ENCODE results near the gene DSTYK. TPM values are rescaled to one million over a fixed set of nuclear protein-coding genes. Genes with fewer than 3 reads are reported as not detected.

DSTYK gene
- total RNA-seq, 4 donors from 2014 or later: 2.2 to 9.8 (median 6.5) TPM

DNA sequence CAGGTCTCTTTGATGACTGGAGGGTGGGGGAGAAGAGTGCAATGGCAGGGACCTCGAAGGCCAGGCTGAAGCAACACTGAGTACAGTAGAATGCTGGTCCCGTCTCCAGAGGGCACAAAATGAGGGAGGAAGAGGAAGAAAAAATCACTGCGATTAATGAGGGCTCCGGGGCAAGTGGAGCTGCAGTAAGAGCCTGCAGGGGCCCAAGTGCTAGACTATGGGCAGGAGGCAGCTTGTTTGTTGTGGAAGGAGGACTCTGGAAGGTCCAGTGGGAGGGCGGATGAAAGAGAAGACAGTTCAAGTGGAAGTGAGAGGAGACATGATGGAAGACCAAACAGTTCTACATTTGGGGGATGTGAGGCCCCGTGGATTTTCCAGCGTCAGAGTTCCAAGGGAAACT is 33.6 kb upstream of the DSTYK start:
- Histone ChIP-seq H3K36me3 (no peaks in the 10 kb centered on the region), H3K27me3 (no peaks in the 10 kb centered on the region), H3K4me3 (no peak overlapping the region), H3K9me3 (no peaks in the 10 kb centered on the region), H3K27ac (no peak overlapping the region), H3K4me1 (peaks cover 21 to 35% (median 27%) of the 10 kb centered on the region in 4 donors)
- intact Hi-C loops (cut with DNase I; ENCODE audit: low total_unique reads) (no loop called here), in situ Hi-C loops (cut with MboI; ENCODE audit: low pct_ligation_motif_present in 1 of 4, low pct_unique_long_range_greater_than_20kb in 1 of 4, low sequenced_read_pairs in 3 of 4) (loop anchor here in 1 of 4 donors (10.0 kb wide), 1 partner anchor 260 kb away; no protein-coding TSS in a partner anchor)
- no peak for DNase-seq
- 78 to 92% methylated on average over 5 to 7 of the region's 7 CpGs for WGBS, 2 donors (ENCODE audit: low coverage in 1 of 2)
- no peak for TF ChIP-seq POLR2AphosphoS5 (IDR thresholded peaks at IDR 0.05)
- TF ChIP-seq, protein P1, sequence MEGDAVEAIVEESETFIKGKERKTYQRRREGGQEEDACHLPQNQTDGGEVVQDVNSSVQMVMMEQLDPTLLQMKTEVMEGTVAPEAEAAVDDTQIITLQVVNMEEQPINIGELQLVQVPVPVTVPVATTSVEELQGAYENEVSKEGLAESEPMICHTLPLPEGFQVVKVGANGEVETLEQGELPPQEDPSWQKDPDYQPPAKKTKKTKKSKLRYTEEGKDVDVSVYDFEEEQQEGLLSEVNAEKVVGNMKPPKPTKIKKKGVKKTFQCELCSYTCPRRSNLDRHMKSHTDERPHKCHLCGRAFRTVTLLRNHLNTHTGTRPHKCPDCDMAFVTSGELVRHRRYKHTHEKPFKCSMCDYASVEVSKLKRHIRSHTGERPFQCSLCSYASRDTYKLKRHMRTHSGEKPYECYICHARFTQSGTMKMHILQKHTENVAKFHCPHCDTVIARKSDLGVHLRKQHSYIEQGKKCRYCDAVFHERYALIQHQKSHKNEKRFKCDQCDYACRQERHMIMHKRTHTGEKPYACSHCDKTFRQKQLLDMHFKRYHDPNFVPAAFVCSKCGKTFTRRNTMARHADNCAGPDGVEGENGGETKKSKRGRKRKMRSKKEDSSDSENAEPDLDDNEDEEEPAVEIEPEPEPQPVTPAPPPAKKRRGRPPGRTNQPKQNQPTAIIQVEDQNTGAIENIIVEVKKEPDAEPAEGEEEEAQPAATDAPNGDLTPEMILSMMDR (IDR thresholded peaks at IDR 0.05): no peak
- no peak for TF ChIP-seq EP300 (IDR thresholded peaks at IDR 0.05; ENCODE audit: low read depth)
- no peak for TF ChIP-seq POLR2A (IDR thresholded peaks at IDR 0.05)

DNA sequence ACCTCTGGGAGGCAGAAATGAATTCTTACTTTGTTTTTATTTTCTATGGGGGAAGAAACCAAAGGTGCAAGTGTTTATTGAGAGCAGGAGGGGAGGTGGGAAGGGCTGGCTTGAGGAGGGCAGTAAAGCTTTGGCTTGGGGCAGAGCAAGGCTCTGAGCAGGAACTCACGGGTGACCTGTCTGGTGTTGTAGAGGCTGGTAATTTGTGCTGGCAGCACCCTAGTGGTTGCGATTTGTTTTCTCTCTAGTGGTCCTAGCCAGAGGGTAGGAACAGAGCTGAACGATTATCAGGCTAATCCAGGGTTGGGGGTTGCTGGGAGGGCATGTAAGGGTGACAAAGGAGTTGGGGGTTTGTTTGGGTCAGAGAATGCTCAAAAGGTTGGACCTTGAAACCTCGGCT is 32.9 kb upstream of the DSTYK start:
- Histone ChIP-seq H3K4me1 (peaks cover 17 to 28% (median 21%) of the 10 kb centered on the region in 4 donors), H3K36me3 (no peaks in the 10 kb centered on the region), H3K4me3 (no peak overlapping the region), H3K27me3 (no peaks in the 10 kb centered on the region), H3K9me3 (no peaks in the 10 kb centered on the region), H3K27ac (no peak overlapping the region)
- TF ChIP-seq EP300 (IDR thresholded peaks at IDR 0.05; ENCODE audit: low read depth) (no peak), POLR2AphosphoS5 (IDR thresholded peaks at IDR 0.05) (no peak), POLR2A (IDR thresholded peaks at IDR 0.05) (no peak)
- TF ChIP-seq, protein P1 (IDR thresholded peaks at IDR 0.05): no peak
- in situ Hi-C loops (cut with MboI; ENCODE audit: low pct_ligation_motif_present in 1 of 4, low pct_unique_long_range_greater_than_20kb in 1 of 4, low sequenced_read_pairs in 3 of 4) (loop anchor here in 1 of 4 donors (10.0 kb wide), 1 partner anchor 260 kb away; no protein-coding TSS in a partner anchor), intact Hi-C loops (cut with DNase I; ENCODE audit: low total_unique reads) (no loop called here)
- WGBS, 2 donors (ENCODE audit: low coverage in 1 of 2): 54 to 96% methylated on average over 3 to 4 of the region's 4 CpGs
- DNase-seq: no peak

GRCh38 chr1:205243350-205244191 is 32.1 kb upstream of the DSTYK start:
- H3K4me1 ChIP-seq: peaks cover 9 to 20% (median 13%) of the 10 kb centered on the region in 4 donors
- intact Hi-C loops (cut with DNase I; ENCODE audit: low total_unique reads): no loop called here
- DNase-seq: no peak
- H3K4me3 ChIP-seq: no peak overlapping the region
- H3K27ac ChIP-seq: no peak overlapping the region
- no peaks in the 10 kb centered on the region for H3K36me3 ChIP-seq
- TF ChIP-seq EP300 (IDR thresholded peaks at IDR 0.05; ENCODE audit: low read depth) (no peak), POLR2AphosphoS5 (IDR thresholded peaks at IDR 0.05) (no peak), POLR2A (IDR thresholded peaks at IDR 0.05) (no peak)
- TF ChIP-seq, protein P1 (IDR thresholded peaks at IDR 0.05): no peak
- no peaks in the 10 kb centered on the region for H3K9me3 ChIP-seq
- H3K27me3 ChIP-seq: no peaks in the 10 kb centered on the region
- in situ Hi-C loops (cut with MboI; ENCODE audit: low pct_ligation_motif_present in 1 of 4, low pct_unique_long_range_greater_than_20kb in 1 of 4, low sequenced_read_pairs in 3 of 4): loop anchor here in 1 of 4 donors (10.0 kb wide), 1 partner anchor 259 kb away; no protein-coding TSS in a partner anchor
- WGBS, 2 donors (ENCODE audit: low coverage in 1 of 2): 87 to 93% methylated on average over 8 of the region's 8 CpGs

DNA sequence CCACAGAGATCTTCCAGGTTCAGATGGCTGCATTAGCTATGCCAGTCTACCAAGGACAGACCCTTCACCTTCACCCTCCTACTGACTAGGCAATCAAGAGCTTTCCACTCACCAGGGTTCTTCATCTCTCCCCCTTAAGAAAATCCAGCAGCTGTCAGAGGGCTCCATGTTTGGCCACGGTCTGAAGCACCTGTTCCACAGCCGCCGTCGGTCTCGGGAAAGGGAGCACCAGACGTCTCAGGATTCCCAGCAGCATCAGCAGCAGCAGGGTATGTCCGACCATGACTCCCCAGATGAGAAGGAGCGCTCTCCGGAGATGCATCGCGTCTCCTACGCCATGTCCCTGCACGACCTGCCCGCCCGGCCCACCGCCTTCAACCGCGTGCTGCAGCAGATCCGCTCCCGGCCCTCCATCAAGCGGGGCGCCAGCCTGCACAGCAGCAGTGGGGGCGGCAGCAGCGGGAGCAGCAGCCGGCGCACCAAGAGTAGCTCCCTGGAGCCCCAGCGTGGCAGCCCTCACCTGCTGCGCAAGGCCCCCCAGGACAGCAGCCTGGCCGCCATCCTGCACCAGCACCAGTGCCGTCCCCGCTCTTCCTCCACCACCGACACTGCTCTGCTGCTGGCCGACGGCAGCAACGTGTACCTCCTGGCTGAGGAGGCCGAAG is 30.0 kb upstream of the DSTYK start:
- Histone ChIP-seq H3K4me3 (no peak overlapping the region), H3K4me1 (no peaks in the 10 kb centered on the region), H3K36me3 (no peaks in the 10 kb centered on the region), H3K27ac (no peak overlapping the region), H3K27me3 (no peaks in the 10 kb centered on the region), H3K9me3 (no peaks in the 10 kb centered on the region)
- no peak for DNase-seq
- intact Hi-C loops (cut with DNase I; ENCODE audit: low total_unique reads): no loop called here
- in situ Hi-C loops (cut with MboI; ENCODE audit: low pct_ligation_motif_present in 1 of 4, low pct_unique_long_range_greater_than_20kb in 1 of 4, low sequenced_read_pairs in 3 of 4): loop anchor here in 1 of 4 donors (10.0 kb wide), 1 partner anchor 257 kb away; no protein-coding TSS in a partner anchor
- WGBS, 2 donors (ENCODE audit: low coverage in 1 of 2): 95% methylated on average over 29 of the region's 36 CpGs; no CpG with 5 or more reads in 1 of the 2 donors
- TF ChIP-seq, protein P1 (IDR thresholded peaks at IDR 0.05): no peak
- TF ChIP-seq POLR2A (IDR thresholded peaks at IDR 0.05) (no peak), POLR2AphosphoS5 (IDR thresholded peaks at IDR 0.05) (no peak), EP300 (IDR thresholded peaks at IDR 0.05; ENCODE audit: low read depth) (no peak)
